BLaER1 treated with 17β-estradiol and CSF1 and Interleukin-3, amounts not matched to agents 10 nM and 100 nM (cell line): ENCODE data around the gene BHLHE23.
A peak's percentile ranks its signal among the peaks of the same experiment; 100 is the strongest.
"Not testable (repeated sequence)": the region's sequence is repeated elsewhere in the genome, so short reads cannot be mapped to it uniquely, and the experiment has no call there.

Source experiments
- H3K27ac ChIP-seq, 11 experiments: shearing (Covaris generic); formaldehyde crosslinking; 2 replicates each; pipeline ENCODE4 v1.8.1; 2022
- H3K27me3 ChIP-seq, 11 experiments: shearing (Covaris generic); formaldehyde crosslinking; 2 replicates each; pipeline ENCODE4 v1.8.1; 2022
- H3K36me3 ChIP-seq, 11 experiments: shearing (Covaris generic); formaldehyde crosslinking; 2 replicates each; pipeline ENCODE4 v1.8.1; 2022
- H3K4me1 ChIP-seq, 10 experiments: shearing (Covaris generic); formaldehyde crosslinking; 2 replicates each; pipeline ENCODE4 v1.8.1; 2022
- H3K4me2 ChIP-seq, 11 experiments: shearing (Covaris generic); formaldehyde crosslinking; 2 replicates each; pipeline ENCODE4 v1.8.1; 2022
- H3K4me3 ChIP-seq, 10 experiments: shearing (Covaris generic); formaldehyde crosslinking; 2 replicates each; pipeline ENCODE4 v1.8.1; 2022
- H3K9ac ChIP-seq, 11 experiments: shearing (Covaris generic); formaldehyde crosslinking; 2 replicates each; pipeline ENCODE4 v1.8.1; 2022
- H3K9me3 ChIP-seq, 11 experiments: shearing (Covaris generic); formaldehyde crosslinking; replicated peaks in 1 of 11; 2 replicates each; pipeline ENCODE4 v1.8.1; 2022
- H4K20me1 ChIP-seq, 11 experiments: shearing (Covaris generic); formaldehyde crosslinking; 2 replicates each; pipeline ENCODE4 v1.8.1; 2022
- Cebpa-rat ChIP-seq, 11 experiments: shearing (Covaris generic); IDR thresholded peaks; 2 replicates each; pipeline ENCODE4 v1.8.1; 2022

BHLHE23 gene

GRCh38 chr20:63036291-63036690 is 29.5 kb upstream of the BHLHE23 start:
- Histone ChIP-seq H3K9me3 (peaks cover 0 to 6% (median 0%) of the 10 kb centered on the region in 11 experiments; a peak in 2 of 22 replicates), H3K4me3 (no peak overlapping the region), H3K27me3 (peaks cover 0 to 7% (median 0%) of the 10 kb centered on the region in 11 experiments; a peak in 2 of 22 replicates), H3K4me2 (no peak overlapping the region), H3K4me1 (peaks cover 14 to 60% (median 43%) of the 10 kb centered on the region in 10 experiments), H4K20me1 (no peaks in the 10 kb centered on the region), H3K9ac (no peak overlapping the region), H3K27ac (no peak overlapping the region), H3K36me3 (no peaks in the 10 kb centered on the region)
- TF ChIP-seq Cebpa-rat (IDR thresholded peaks at IDR 0.05): no peak

DNA sequence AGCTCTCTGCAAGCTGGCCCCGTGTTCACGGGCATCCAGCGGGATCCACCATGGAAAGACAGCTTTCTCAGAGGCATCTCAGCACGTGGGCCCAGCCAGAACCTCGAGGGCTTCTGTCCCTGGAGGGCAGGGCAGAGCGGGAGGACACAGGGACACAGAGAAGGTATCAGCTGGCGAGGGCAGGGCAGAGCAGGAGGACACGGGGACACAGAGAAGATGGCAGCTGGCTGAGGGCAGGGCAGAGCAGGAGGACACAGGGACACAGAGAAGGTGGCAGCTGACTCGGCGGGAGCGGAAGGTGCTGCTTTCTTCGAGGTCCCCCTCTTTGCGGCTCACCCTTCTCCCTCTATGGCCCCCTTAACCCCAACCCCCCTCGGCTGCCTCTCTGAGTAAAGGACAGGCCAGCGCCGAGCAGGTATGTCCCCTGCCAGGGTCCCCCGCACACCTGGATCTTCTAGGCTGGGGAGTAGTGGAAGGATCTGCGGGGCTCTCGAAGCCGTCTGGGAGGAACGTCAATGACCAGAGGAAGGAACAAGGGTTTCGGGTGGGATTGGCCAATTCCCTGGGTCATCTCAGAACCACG is 28.9 kb upstream of the BHLHE23 start:
- no peak overlapping the region for H3K4me3 ChIP-seq
- no peak overlapping the region for H3K9ac ChIP-seq
- no peak overlapping the region for H3K27ac ChIP-seq
- no peak for TF ChIP-seq Cebpa-rat (IDR thresholded peaks at IDR 0.05)
- no peak overlapping the region for H3K4me2 ChIP-seq
- H3K36me3 ChIP-seq: no peaks in the 10 kb centered on the region
- peaks cover 0 to 7% (median 0%) of the 10 kb centered on the region in 11 experiments; a peak in 2 of 22 replicates for H3K27me3 ChIP-seq
- H3K9me3 ChIP-seq: peaks cover 0 to 6% (median 0%) of the 10 kb centered on the region in 11 experiments; a peak in 2 of 22 replicates
- peaks cover 14 to 63% (median 44%) of the 10 kb centered on the region in 10 experiments for H3K4me1 ChIP-seq
- no peaks in the 10 kb centered on the region for H4K20me1 ChIP-seq

GRCh38 chr20:63034710-63035602 is 28.2 kb upstream of the BHLHE23 start:
- H3K27me3 ChIP-seq, H3K4me3 ChIP-seq, H3K36me3 ChIP-seq, H4K20me1 ChIP-seq, H3K9me3 ChIP-seq: not testable (repeated sequence)
- H3K4me2 ChIP-seq: peak overlapping the region in 7 of 11 experiments; percentile 65 to 88 (median 77); a peak in 13 of 22 replicates
- peak overlapping the region in 1 of 11 experiments; percentile 48; a peak in 1 of 22 replicates for H3K9ac ChIP-seq
- H3K4me1 ChIP-seq: peaks cover 14 to 70% (median 50%) of the 10 kb centered on the region in 10 experiments
- H3K27ac ChIP-seq: peak overlapping the region in 1 of 11 experiments; percentile 34; a peak in 1 of 22 replicates

GRCh38 chr20:63033794-63034709 is 27.3 kb upstream of the BHLHE23 start:
- Histone ChIP-seq H3K27ac (peak overlapping the region in 8 of 11 experiments; percentile 53 to 74 (median 64); a peak in 16 of 22 replicates), H3K4me2 (peak overlapping the region; percentile 76 to 88 (median 85)), H3K4me3 (no peak overlapping the region), H3K9me3 (peaks cover 0 to 1% (median 0%) of the 10 kb centered on the region in 11 experiments; a peak in 1 of 22 replicates), H3K4me1 (peaks cover 19 to 76% (median 59%) of the 10 kb centered on the region in 10 experiments), H4K20me1 (no peaks in the 10 kb centered on the region), H3K36me3 (no peaks in the 10 kb centered on the region), H3K9ac (peak overlapping the region in 7 of 11 experiments; percentile 42 to 62 (median 51); a peak in 12 of 22 replicates), H3K27me3 (peaks cover 0 to 14% (median 0%) of the 10 kb centered on the region in 11 experiments; a peak in 2 of 22 replicates)
- no peak for TF ChIP-seq Cebpa-rat (IDR thresholded peaks at IDR 0.05)

DNA sequence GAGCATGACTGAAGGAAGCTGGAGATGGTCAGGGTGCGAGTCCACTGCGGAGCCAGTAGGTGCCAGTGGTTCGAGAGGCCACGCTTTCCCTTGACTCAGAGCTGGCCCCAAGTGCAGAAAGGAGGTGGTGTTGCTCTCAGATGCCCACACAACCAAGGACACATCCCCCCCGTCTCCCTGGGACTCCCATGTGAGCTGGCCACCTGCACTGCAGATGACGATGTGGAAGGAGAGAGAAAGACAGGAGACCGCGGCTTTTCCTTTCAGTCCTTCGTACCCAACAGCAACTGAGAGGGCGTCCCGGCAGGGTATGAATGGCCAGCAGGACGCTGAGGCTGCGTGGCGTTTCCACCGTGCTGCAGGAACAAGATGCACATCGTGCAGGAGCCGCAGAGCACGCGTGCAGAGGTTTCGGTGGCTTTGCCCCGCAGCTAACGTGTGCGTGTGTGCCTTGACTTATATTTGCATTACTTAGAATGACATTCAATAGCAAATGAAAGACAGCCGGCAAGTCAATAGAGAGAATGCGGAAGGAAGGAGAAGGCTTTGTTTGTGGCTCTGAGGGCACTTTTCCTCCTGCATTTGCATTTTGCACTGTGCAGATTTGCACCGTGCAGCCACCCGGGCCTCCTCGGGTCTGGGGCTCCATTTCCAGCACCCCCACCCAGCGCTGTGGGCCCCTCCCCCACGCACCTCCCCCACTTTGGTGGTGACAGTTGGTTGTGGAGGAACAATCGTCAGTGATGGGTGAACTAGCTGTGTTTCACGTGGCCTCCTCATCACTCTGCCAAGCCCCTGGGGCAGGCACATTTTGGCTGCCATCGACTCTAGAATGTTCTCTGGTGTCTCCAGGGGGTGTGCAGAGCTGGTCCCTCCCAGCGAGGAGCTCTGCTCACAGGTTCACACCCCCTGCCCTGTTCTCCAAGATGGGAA is 26.4 kb upstream of the BHLHE23 start:
- Histone ChIP-seq H3K4me3 (peak overlapping the region in 6 of 10 experiments; percentile 6 to 51 (median 26); a peak in 9 of 20 replicates), H3K4me1 (peaks cover 24 to 74% (median 58%) of the 10 kb centered on the region in 10 experiments), H3K9me3 (no peaks in the 10 kb centered on the region), H3K27me3 (peaks cover 0 to 21% (median 4%) of the 10 kb centered on the region in 11 experiments; a peak in 13 of 22 replicates), H3K9ac (peak overlapping the region in 8 of 11 experiments; percentile 34 to 62 (median 50); a peak in 10 of 22 replicates), H4K20me1 (no peaks in the 10 kb centered on the region), H3K27ac (peak overlapping the region in 8 of 11 experiments; percentile 53 to 74 (median 64); a peak in 16 of 22 replicates), H3K4me2 (peak overlapping the region; percentile 76 to 88 (median 85)), H3K36me3 (no peaks in the 10 kb centered on the region)
- TF ChIP-seq Cebpa-rat (IDR thresholded peaks at IDR 0.05): no peak

DNA sequence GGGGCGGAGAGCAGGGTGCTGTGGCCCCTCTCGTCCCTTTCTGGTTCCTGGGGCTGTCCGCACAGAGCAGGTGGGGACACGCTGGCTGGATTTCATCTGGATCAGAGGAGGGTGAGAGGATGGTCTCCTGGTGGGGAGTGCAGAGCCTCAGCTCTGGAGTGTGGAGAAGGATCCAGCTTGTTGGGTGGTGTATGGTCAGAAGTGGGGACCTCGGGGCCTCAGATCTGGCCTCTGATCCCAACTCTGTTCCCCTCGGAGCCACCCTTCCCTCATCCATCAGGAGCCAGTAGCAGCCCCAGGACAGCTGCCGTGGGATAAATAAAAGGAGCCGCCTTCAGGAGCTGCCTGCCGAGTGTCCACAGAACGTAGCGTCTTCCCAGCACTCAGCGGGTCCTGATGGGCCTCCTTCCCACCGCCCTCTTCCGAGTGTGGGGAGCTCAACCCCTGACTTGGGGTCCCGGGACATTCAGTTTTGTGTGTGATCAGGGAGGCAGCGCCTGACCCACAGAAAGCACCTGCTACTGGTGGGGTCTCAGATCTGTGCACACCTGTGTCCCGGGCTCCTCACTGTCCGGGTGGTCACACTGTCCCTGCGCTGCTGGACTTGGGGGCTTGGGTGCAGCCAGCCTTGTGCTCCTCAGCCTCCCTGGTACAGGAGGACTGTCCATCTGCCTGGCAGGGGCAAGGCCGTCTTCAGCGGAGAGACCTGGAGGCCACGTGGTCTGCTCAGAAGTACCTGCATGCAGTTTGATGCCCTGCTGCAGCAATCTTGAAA is 25.4 kb upstream of the BHLHE23 start:
- Histone ChIP-seq H3K4me1 (peaks cover 24 to 76% (median 64%) of the 10 kb centered on the region in 10 experiments), H3K27me3 (peaks cover 6 to 29% (median 10%) of the 10 kb centered on the region in 11 experiments; a peak in 21 of 22 replicates), H3K9me3 (no peaks in the 10 kb centered on the region), H3K27ac (no peak overlapping the region), H3K4me3 (no peak overlapping the region), H3K4me2 (peak overlapping the region; percentile 76 to 88 (median 85)), H3K36me3 (no peaks in the 10 kb centered on the region), H4K20me1 (no peaks in the 10 kb centered on the region), H3K9ac (peak overlapping the region in 1 of 11 experiments; percentile 51; a peak in 1 of 22 replicates)
- TF ChIP-seq Cebpa-rat (IDR thresholded peaks at IDR 0.05): no peak
